Activated CD8-positive, alpha-beta memory T cell treated with anti-CD3 and anti-CD28 coated beads, Interleukin-2, amount 10 ng/mL, durations not matched to agents 7 days and 5 days (primary cell): ENCODE results near the gene FBRSL1. TPM values are rescaled to one million over a fixed set of nuclear protein-coding genes. Genes with fewer than 3 reads are reported as not detected.

Source experiments
- ATAC-seq: fragments of 150-1000 bp; cut with Tn5 transposase; one replicate; pipeline ENCODE4 v1.10.0; 2021; ENCODE audit warnings: moderate library complexity
- CTCF ChIA-PET: fragments of 350-600 bp; sonication (Branson Sonifier 250); formaldehyde crosslinking; loops from one replicate; lab custom pipeline; 2021; ENCODE audit warnings: antibody characterized with exemption; lab: Charles Lee
- DNase-seq: peaks from one replicate; pipeline ENCODE4 v3.0.0-alpha.2; 2020
- H3K27ac Mint-ChIP-seq: one replicate; pipeline ENCODE4 v1.8.0; 2021; ENCODE audit warnings: mild to moderate bottlenecking, mixed read lengths
- H3K27me3 Mint-ChIP-seq: one replicate; pipeline ENCODE4 v1.8.0; 2021; ENCODE audit warnings: mixed read lengths
- H3K36me3 Mint-ChIP-seq: one replicate; pipeline ENCODE4 v1.8.0; 2021; ENCODE audit warnings: mild to moderate bottlenecking, mixed read lengths
- H3K4me1 Mint-ChIP-seq: one replicate; pipeline ENCODE4 v1.8.0; 2021; ENCODE audit warnings: mixed read lengths
- H3K4me3 Mint-ChIP-seq: one replicate; pipeline ENCODE4 v1.8.0; 2021; ENCODE audit warnings: mild to moderate bottlenecking, moderate library complexity, mixed read lengths
- H3K9me3 Mint-ChIP-seq: one replicate; pipeline ENCODE4 v1.8.0; 2022; ENCODE audit warnings: low read depth, mixed read lengths
- total RNA-seq, 2 experiments: library from RNA; stranded (reverse); gene quantifications; one replicate each; pipeline ENCODE4 v1.2.3, GENCODE V29; 2021

FBRSL1 gene
- total RNA-seq, 2 experiments from 2014 or later: 48.1 to 48.6 TPM

- no peak overlapping the region for H3K27ac Mint-ChIP-seq
- H3K9me3 Mint-ChIP-seq: peaks cover 8% of the 10 kb centered on the region
- peaks cover 12% of the 10 kb centered on the region for H3K36me3 Mint-ChIP-seq
- H3K27me3 Mint-ChIP-seq: no peaks in the 10 kb centered on the region
- ATAC-seq (no peak), DNase-seq (no peak)
- H3K4me1 Mint-ChIP-seq: no peaks in the 10 kb centered on the region
- no peak overlapping the region for H3K4me3 Mint-ChIP-seq
- CTCF ChIA-PET: interaction anchor here (1.0 to 4.3 kb wide), 4 partner anchors 14 to 333 kb away, joined by 3 to 53 read pairs (median 4); no protein-coding TSS in a partner anchor
Observed at GRCh38 chr12:132521712-132522292, 31.9 kb downstream of the FBRSL1 start.

DNA sequence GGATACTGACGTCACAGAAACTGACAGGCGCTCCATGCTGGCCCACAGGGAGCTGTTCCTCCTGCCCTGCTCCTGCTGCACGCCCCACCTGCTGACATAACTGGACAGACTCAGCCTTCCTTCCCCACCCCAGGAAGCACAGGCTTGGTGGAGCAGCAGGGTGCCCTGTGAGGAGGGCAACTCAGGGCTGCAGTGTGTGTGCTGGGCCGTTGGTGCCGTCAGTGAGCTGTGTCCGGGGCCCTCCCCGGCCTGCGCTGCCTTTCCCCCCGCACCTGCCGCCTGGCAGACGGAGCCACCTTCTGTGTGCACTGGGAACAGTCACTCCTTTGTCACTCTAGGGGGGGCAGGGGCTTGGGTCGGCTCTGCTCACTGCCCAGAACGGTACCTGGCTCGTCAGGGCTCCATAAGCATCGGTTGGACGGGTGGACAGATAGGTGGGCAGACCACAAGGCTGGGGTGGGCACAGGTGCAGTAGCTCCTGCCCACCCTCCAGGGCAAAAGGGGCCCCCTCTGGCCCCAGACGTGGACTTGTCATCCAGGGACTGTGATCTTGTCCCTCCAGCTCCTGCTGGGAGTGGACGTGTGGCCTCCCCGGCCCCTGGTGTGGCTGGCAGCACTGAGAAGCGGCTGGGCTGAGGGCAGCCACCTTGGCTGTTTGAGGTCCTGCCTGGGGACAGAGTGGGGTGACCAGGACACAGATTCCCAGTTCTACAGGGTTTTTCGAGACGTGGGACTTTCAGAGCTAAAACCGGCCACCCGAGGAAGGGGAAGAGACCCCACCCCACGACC, 32.8 kb downstream of the FBRSL1 start:
- peaks cover 12% of the 10 kb centered on the region for H3K36me3 Mint-ChIP-seq
- CTCF ChIA-PET: interaction anchor here (0.9 to 4.3 kb wide), 9 partner anchors 15 to 368 kb away, joined by 3 to 53 read pairs (median 4); no protein-coding TSS in a partner anchor
- no peaks in the 10 kb centered on the region for H3K4me1 Mint-ChIP-seq
- ATAC-seq (no peak), DNase-seq (no peak)
- peaks cover 8% of the 10 kb centered on the region for H3K9me3 Mint-ChIP-seq
- no peaks in the 10 kb centered on the region for H3K27me3 Mint-ChIP-seq
- H3K27ac Mint-ChIP-seq: no peak overlapping the region
- no peak overlapping the region for H3K4me3 Mint-ChIP-seq

GRCh38 chr12:132523576-132524331, 33.8 kb downstream of the FBRSL1 start:
- Mint-ChIP-seq H3K27me3 (no peaks in the 10 kb centered on the region), H3K27ac (no peak overlapping the region), H3K36me3 (peaks cover 5% of the 10 kb centered on the region), H3K4me1 (no peaks in the 10 kb centered on the region), H3K9me3 (peaks cover 1% of the 10 kb centered on the region), H3K4me3 (no peak overlapping the region)
- DNase-seq (peak; percentile 78), ATAC-seq (peak; percentile 87)
- CTCF ChIA-PET: interaction anchor here (0.7 to 4.3 kb wide), 17 partner anchors 8 to 370 kb away, joined by 3 to 53 read pairs (median 4); no protein-coding TSS in a partner anchor

DNA sequence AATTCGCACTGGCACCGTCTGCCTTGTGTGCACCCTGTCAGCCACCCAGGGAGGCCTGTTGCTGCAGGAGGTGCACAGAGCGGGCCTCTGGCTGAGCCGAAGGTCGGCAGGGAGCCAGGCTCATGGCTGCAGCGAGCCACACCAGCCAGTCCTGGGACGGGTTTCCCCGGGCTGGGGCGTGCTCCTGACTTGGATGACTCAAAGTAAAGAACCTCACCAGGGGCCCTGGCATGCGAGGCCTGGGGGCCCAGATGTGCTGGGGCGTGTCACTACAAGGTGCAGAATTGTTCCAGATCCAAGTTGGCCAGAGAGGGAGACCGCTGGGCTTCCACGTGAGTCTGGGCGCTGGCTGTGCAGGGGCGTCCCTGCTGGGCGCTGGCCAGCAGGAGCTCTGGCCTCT, 34.5 kb downstream of the FBRSL1 start:
- H3K9me3 Mint-ChIP-seq: no peaks in the 10 kb centered on the region
- ATAC-seq: no peak
- no peaks in the 10 kb centered on the region for H3K36me3 Mint-ChIP-seq
- H3K4me1 Mint-ChIP-seq: no peaks in the 10 kb centered on the region
- H3K4me3 Mint-ChIP-seq: no peak overlapping the region
- H3K27ac Mint-ChIP-seq: no peak overlapping the region
- no peaks in the 10 kb centered on the region for H3K27me3 Mint-ChIP-seq
- CTCF ChIA-PET: interaction anchor here (1.0 to 4.3 kb wide), 10 partner anchors 8 to 371 kb away, joined by 3 to 53 read pairs (median 5); no protein-coding TSS in a partner anchor
- no peak for DNase-seq

GRCh38 chr12:132525011-132525832, 35.3 kb downstream of the FBRSL1 start:
- CTCF ChIA-PET: interaction anchor here (1.7 to 4.3 kb wide), 2 partner anchors 11 to 110 kb away, joined by 11 to 53 read pairs; no protein-coding TSS in a partner anchor
- H3K4me3 Mint-ChIP-seq: no peak overlapping the region
- H3K9me3 Mint-ChIP-seq: no peaks in the 10 kb centered on the region
- no peaks in the 10 kb centered on the region for H3K36me3 Mint-ChIP-seq
- H3K4me1 Mint-ChIP-seq: no peaks in the 10 kb centered on the region
- ATAC-seq: no peak
- H3K27me3 Mint-ChIP-seq: no peaks in the 10 kb centered on the region
- H3K27ac Mint-ChIP-seq: no peak overlapping the region
- DNase-seq: no peak

DNA sequence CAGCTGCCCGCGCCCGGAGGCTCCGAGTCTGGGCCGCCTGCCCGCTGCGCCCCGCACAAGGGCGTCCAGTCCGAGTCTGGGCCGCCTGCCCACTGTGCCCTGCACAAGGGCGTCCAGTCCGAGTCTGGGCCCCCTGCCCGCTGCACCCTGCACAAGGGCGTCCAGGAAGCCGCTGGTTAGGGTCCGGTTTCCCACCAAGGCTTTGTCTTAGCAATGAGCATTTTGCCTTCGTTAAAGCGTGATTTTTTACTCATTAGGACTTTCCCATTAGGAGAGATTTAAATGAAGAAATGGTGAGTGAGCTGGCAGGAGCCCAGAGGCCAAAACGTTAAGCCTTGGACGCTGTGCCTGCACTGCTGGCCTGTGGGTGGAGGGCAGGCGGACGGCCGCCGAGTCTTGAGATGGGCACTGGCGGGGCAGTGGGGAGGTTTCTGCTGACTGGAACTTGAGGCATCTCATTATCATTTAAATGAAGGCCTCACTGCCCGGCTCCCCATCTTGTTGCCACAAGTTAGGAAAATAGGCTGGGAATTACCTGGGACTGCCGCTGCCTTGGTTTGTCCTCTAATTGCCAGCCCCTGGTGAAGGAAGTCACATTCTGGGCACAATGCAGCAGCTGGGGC, 36.0 kb downstream of the FBRSL1 start:
- CTCF ChIA-PET: interaction anchor here (0.6 to 4.3 kb wide), 3 partner anchors 105 to 112 kb away, joined by 3 to 53 read pairs (median 4); no protein-coding TSS in a partner anchor
- no peaks in the 10 kb centered on the region for H3K36me3 Mint-ChIP-seq
- H3K4me1 Mint-ChIP-seq: no peaks in the 10 kb centered on the region
- no peaks in the 10 kb centered on the region for H3K9me3 Mint-ChIP-seq
- DNase-seq (no peak), ATAC-seq (no peak)
- H3K4me3 Mint-ChIP-seq: no peak overlapping the region
- H3K27ac Mint-ChIP-seq: no peak overlapping the region
- H3K27me3 Mint-ChIP-seq: no peaks in the 10 kb centered on the region

DNA sequence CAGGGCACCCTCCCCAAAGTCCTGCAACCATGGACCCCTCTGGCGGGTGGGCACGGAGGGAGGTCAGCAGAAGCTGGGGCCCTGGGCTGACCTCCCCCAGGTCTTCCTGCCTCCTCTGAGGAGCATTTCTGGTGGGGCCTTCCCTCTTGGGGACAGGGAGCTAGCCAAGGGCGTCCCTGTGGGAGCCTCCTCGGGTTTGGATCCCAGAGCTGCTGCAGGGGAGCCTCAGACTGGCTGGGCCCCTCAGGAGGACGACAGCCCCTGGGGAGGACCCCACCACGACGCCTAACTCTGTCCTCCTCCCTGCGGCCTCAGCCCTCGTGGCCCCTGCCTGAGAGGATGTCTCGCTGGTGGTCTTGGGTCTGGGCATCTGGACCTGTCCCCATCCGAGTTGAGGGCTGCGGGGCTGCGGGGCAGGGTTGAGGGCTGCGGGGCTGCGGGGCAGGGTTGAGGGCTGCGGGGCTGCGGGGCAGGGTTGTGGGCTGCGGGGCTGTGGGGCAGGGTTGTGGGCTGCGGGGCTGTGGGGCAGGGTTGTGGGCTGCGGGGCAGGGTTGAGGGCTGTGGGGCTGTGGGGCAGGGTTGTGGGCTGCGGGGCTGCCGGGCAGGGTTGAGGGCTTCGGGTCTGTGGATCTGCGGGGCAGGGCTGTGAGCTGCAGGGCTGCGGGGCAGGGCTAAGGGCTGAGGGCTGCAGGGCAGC, 37.4 kb downstream of the FBRSL1 start:
- no peak overlapping the region for H3K27ac Mint-ChIP-seq
- no peak for ATAC-seq
- CTCF ChIA-PET: interaction anchor here (1.2 kb wide), 1 partner anchor 27 kb away, joined by 3 read pairs; no protein-coding TSS in a partner anchor
- no peaks in the 10 kb centered on the region for H3K27me3 Mint-ChIP-seq
- no peak overlapping the region for H3K4me3 Mint-ChIP-seq
- no peak for DNase-seq
- H3K4me1 Mint-ChIP-seq: peaks cover 2% of the 10 kb centered on the region
- no peaks in the 10 kb centered on the region for H3K36me3 Mint-ChIP-seq
- H3K9me3 Mint-ChIP-seq: no peaks in the 10 kb centered on the region

GRCh38 chr12:132527883-132528264, 37.9 kb downstream of the FBRSL1 start:
- H3K9me3 Mint-ChIP-seq: no peaks in the 10 kb centered on the region
- ATAC-seq (no peak), DNase-seq (no peak)
- H3K27ac Mint-ChIP-seq: no peak overlapping the region
- no peaks in the 10 kb centered on the region for H3K27me3 Mint-ChIP-seq
- H3K36me3 Mint-ChIP-seq: no peaks in the 10 kb centered on the region
- no peak overlapping the region for H3K4me3 Mint-ChIP-seq
- CTCF ChIA-PET: interaction anchor here (1.2 kb wide), 1 partner anchor 27 kb away, joined by 3 read pairs; no protein-coding TSS in a partner anchor
- peaks cover 2% of the 10 kb centered on the region for H3K4me1 Mint-ChIP-seq

GRCh38 chr12:132528564-132529106, 38.7 kb downstream of the FBRSL1 start:
- Mint-ChIP-seq H3K27me3 (no peaks in the 10 kb centered on the region), H3K36me3 (no peaks in the 10 kb centered on the region), H3K9me3 (no peaks in the 10 kb centered on the region), H3K4me3 (no peak overlapping the region), H3K27ac (no peak overlapping the region), H3K4me1 (peaks cover 2% of the 10 kb centered on the region)
- no peak for ATAC-seq
- no peak for DNase-seq
- CTCF ChIA-PET: no interaction called here

DNA sequence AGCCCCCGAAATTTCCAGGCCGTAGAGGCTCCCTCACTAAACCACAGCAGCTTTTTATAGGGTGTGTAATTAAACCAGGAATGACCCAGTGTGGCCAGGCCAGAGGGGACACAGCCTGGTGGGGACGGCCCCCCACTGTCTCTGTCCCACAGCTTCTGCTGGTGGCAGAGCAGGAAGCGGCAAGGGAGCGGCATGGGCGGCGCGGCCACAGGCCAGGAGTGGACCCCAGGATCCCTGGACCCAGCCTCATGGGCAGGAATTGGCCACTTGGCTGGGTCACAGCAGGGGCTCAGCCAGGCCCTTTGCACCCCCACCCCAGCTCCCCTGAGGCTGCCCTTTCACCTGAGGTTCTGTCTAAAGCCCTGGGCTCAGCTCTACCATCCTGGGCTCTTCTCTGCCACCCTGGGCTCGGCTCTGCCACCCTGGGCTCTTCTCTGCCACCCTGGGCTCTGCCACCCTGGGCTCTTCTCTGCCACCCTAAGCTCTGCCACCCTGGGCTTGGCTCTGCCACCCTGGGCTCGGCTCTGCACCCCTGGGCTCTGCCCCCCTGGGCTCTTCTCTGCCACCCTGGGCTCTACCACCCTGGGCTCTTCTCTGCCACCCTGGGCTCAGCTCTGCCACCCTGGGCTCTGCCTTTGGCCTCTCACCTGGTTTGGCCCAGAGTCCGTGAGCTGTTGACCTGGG, 39.3 kb downstream of the FBRSL1 start:
- no peaks in the 10 kb centered on the region for H3K9me3 Mint-ChIP-seq
- H3K4me1 Mint-ChIP-seq: peaks cover 2% of the 10 kb centered on the region
- H3K27ac Mint-ChIP-seq: no peak overlapping the region
- CTCF ChIA-PET: no interaction called here
- DNase-seq (no peak), ATAC-seq (no peak)
- no peaks in the 10 kb centered on the region for H3K36me3 Mint-ChIP-seq
- no peaks in the 10 kb centered on the region for H3K27me3 Mint-ChIP-seq
- H3K4me3 Mint-ChIP-seq: no peak overlapping the region

GRCh38 chr12:132529906-132530305, 40.0 kb downstream of the FBRSL1 start:
- Mint-ChIP-seq H3K9me3 (no peaks in the 10 kb centered on the region), H3K36me3 (no peaks in the 10 kb centered on the region), H3K27me3 (no peaks in the 10 kb centered on the region), H3K4me3 (no peak overlapping the region), H3K4me1 (peaks cover 2% of the 10 kb centered on the region), H3K27ac (no peak overlapping the region)
- DNase-seq (no peak), ATAC-seq (no peak)
- CTCF ChIA-PET: no interaction called here
